Heart left ventricle (tissue), 16 donors: Measurements from ENCODE around the gene CCDC24. TPM values are rescaled to one million over a fixed set of nuclear protein-coding genes. Genes with fewer than 3 reads are reported as not detected.

Experiments
- ATAC-seq, 4 donors: fragments of 200-7000 bp; cut with Tn5 transposase; one replicate each; pipeline ENCODE4 v1.9.1; 2020 to 2022; ENCODE audit warnings: moderate library complexity in 4 of 4, mild to moderate bottlenecking in 3 of 4, moderate number of reproducible peaks in 1 of 4
- DNase-seq, 5 donors: peaks; one replicate each; pipeline ENCODE4 v3.0.0-alpha.2; 2020
- H3K27ac ChIP-seq, 12 donors: fragments of 200-600 bp; sonication (generic) in 4 of 12; one replicate each; pipeline versions ENCODE4 v1.5.0 to v1.8.0; 2016 to 2022; ENCODE audit warnings: mild to moderate bottlenecking in 2 of 12
- H3K27me3 ChIP-seq, 9 donors: fragments of 200-600 bp; sonication (generic) in 2 of 9; one replicate each; pipeline versions ENCODE4 v1.5.1 to v1.8.0; 2016 to 2022; ENCODE audit warnings: mild to moderate bottlenecking in 3 of 9
- H3K36me3 ChIP-seq, 9 donors: fragments of 200-600 bp; sonication (generic) in 2 of 9; one replicate each; pipeline versions ENCODE4 v1.5.0 to v1.8.0; 2018 to 2022; ENCODE audit warnings: mild to moderate bottlenecking in 2 of 9
- H3K4me1 ChIP-seq, 12 donors: fragments of 200-600 bp; sonication (generic) in 4 of 12; one replicate each; pipeline versions ENCODE4 v1.5.0 to v1.8.0; 2016 to 2022; ENCODE audit warnings: mild to moderate bottlenecking in 3 of 12
- H3K4me3 ChIP-seq, 12 donors: fragments of 200-600 bp; sonication (generic) in 4 of 12; one replicate each; pipeline versions ENCODE4 v1.5.0 to v1.8.0; 2017 to 2022; ENCODE audit warnings: mild to moderate bottlenecking in 9 of 12, moderate library complexity in 4 of 12
- H3K9me3 ChIP-seq, 12 donors: fragments of 200-600 bp; sonication (generic) in 4 of 12; one replicate each; pipeline versions ENCODE4 v1.5.0 to v1.8.0; 2016 to 2022; ENCODE audit warnings: mild to moderate bottlenecking in 1 of 12
- CTCF ChIP-seq, 12 donors: fragments of 200-600 bp; sonication (generic) in 4 of 12; IDR thresholded peaks; one replicate each; pipeline versions ENCODE4 v1.5.0 to v1.8.0; 2018 to 2022; ENCODE audit warnings: antibody characterized with exemption in 12 of 12, mild to moderate bottlenecking in 5 of 12
- POLR2A ChIP-seq, 2 donors: fragments of 450-650 bp; IDR thresholded peaks; one replicate each; pipeline ENCODE4 v1.6.1; 2017; ENCODE audit warnings: antibody characterized with exemption in 2 of 2, mild to moderate bottlenecking in 2 of 2, moderate library complexity in 2 of 2
- WGBS, 4 donors: extraction: QIAGEN DNeasy Blood & Tissue Kit in 2 of 4; methylation state at CpG; one replicate each; pipeline versions ENCODE4 v1.1.5 to v1.1.7; 2013 to 2018; 5-methylcytosine and 5-hydroxymethylcytosine counted together
- intact Hi-C, 10 donors: fragments of 100-400 bp; cut with DNase I; formaldehyde crosslinking; loops; one replicate each; pipeline versions ENCODE4 v1.11.1 to v1.14.2; 2022
- polyA plus RNA-seq, 2 donors: library from polyadenylated mRNA; stranded (reverse); fragments of 200-250 nt; gene quantifications; one replicate each; pipeline ENCODE4 v1.2.3, GENCODE V29; 2013
- total RNA-seq, 9 donors: library from RNA; depleted of rRNA in 2 of 9; stranded (reverse); fragments of >200 nt in 2 of 9; fragmentation: NEBNext Ultra II Directional in 3 of 9; extraction: Animal tissue kit (Norgen Biotek cat#: 25700) in 3 of 9; gene quantifications; one replicate each; pipeline versions ENCODE4 v1.1.0 to v1.2.4, GENCODE V29; 2016 to 2023
- donor health status: ischemic (EF 13 %, LVEDD 7.1; RV severe dilation, severe dysfunction).
- donor health status: healthy with polysubstance abuse.
- donor health status: DM: no; HTN: yes; CAD: no.
- donor health status: DM: no; HTN: no; CAD: no.
- donor health status: ischemic (EF 25% LVEDD 6.9; RV normal size, moderate dysfunction).
- donor health status: ischemic (EF 25% LVEDD 5.7; RV mildly dilated, moderate dysfunction).
- donor health status: healthy.
- donor health status: DM: yes; HTN: yes; CAD: no.
- donor health status: ischemic (EF 35%, LVEDD 5.7; RV mildly dilated, moderate dysfunction).
- donor health status: nonischemic (EF 11% LVEDD 7.7; RV severe dilation, severe dysfunction).
- donor health status: DM: yes; HTN: yes; CAD: no.
- donor health status: PGD.
- donor health status: ischemic (EF 29% LVEDD 5.4; RV normal size, mild dysfunction).
- donor health status: nonischemic (EF 23%, LVEDD 6.1; RV moderate dilation, normal function).

Gene CCDC24
- total and polyA plus RNA-seq, 11 donors, result 0.67 to 3.4 (median 1.2) TPM

DNA sequence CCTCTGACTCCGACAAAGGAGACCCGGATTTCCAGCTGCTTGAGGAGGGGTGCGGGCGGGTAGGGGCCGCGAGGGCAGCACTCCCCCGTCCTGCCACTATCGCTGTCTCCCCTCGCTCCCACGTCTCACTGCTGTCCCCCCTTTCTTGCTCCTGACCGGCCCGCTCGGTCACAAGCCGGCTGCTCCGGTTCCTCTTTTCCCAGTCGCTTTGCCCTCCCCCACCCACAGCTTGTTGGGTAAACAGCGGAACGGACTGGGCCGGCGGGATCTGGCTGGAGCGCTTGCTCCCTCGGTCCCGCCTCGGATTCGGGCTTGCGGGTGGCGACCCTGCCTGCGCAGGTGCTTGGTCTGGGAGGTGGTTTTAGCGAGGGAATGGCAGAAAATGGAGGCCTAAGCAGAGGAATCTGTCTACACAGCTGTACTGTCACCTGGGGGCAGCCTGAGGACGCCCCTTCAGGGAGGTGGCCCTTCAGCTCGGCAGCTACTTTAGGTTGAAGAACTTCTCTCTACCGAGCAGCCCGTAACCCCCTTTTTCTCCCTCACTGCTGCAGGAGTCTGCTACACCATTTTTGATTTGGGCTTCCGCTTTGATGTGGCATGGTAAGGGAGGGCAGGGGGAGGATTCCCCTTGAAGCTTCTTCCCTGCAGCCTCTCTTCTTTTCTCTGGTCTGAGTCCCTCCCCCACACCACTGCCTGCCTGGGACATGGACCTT, 16.0 kb upstream of the CCDC24 start:
- peaks cover 0 to 40% (median 27%) of the 10 kb centered on the region in 9 donors for H3K36me3 ChIP-seq
- H3K4me3 ChIP-seq, result peak overlapping the region; percentile 59 to 93 (median 89)
- intact Hi-C loops, result loop anchor here in 2 of 10 donors (2.0 kb wide), 1 partner anchor 29 kb away; the partner anchor contains the start of gene IPO13 (in 2 of the 2)
- no peak for TF ChIP-seq POLR2A (IDR thresholded peaks at IDR 0.05)
- no peak for TF ChIP-seq CTCF (IDR thresholded peaks at IDR 0.05)
- 2 to 3% (median 3%) methylated on average over 32 to 34 of the region's 34 CpGs for WGBS, 4 donors
- no peaks in the 10 kb centered on the region for H3K27me3 ChIP-seq
- no peaks in the 10 kb centered on the region for H3K9me3 ChIP-seq
- DNase-seq, result peak; percentile 65 to 80 (median 70)
- peaks cover 4 to 66% (median 51%) of the 10 kb centered on the region in 12 donors for H3K4me1 ChIP-seq
- peak overlapping the region; percentile 83 to 97 (median 92) for H3K27ac ChIP-seq
- peak in 3 of 4 donors; percentile 10 to 15 (median 10) for ATAC-seq

DNA sequence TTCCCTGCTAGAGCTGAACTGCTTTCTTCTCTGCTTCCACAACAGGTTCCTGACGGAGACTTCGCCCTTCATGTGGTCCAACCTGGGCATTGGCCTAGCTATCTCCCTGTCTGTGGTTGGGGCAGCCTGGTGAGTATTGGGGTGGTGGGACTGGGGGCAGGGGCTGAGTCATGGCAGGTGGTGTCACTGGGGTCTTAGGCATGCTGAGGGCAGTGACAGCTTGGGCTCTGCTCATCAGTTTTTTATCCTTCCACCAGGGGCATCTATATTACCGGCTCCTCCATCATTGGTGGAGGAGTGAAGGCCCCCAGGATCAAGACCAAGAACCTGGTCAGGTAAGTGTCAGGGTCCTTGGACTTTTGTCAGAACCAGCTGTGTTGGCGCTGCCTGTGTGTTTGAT, 15.4 kb upstream of the CCDC24 start:
- Histone ChIP-seq H3K27me3 (no peaks in the 10 kb centered on the region), H3K4me1 (peaks cover 3 to 61% (median 45%) of the 10 kb centered on the region in 12 donors), H3K36me3 (peaks cover 0 to 40% (median 27%) of the 10 kb centered on the region in 9 donors), H3K4me3 (peak overlapping the region in 11 of 12 donors; percentile 59 to 93 (median 89)), H3K27ac (peak overlapping the region in 1 of 12 donors; percentile 93), H3K9me3 (no peaks in the 10 kb centered on the region)
- DNase-seq (peak in 1 of 5 donors; percentile 17), ATAC-seq (no peak)
- TF ChIP-seq POLR2A (IDR thresholded peaks at IDR 0.05), result no peak
- no peak for TF ChIP-seq CTCF (IDR thresholded peaks at IDR 0.05)
- intact Hi-C loops, result no loop called here
- WGBS, 4 donors, result 82 to 90% (median 85%) methylated on average over 4 of the region's 4 CpGs

DNA sequence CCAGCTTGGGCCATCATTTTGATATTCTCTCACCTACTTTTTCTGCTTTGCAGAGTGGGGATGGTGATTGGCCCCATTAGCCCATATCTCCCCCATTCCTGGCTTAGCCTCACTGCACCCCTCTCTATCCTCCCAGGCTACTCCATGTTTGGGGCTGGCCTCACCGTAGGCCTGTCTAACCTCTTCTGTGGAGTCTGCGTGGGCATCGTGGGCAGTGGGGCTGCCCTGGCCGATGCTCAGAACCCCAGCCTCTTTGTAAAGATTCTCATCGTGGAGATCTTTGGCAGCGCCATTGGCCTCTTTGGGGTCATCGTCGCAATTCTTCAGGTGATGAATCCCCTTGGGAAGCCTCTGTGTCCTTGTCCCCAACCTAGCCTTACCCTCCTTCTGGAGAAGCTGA, 14.5 kb upstream of the CCDC24 start:
- no peaks in the 10 kb centered on the region for H3K27me3 ChIP-seq
- no peaks in the 10 kb centered on the region for H3K9me3 ChIP-seq
- TF ChIP-seq POLR2A (IDR thresholded peaks at IDR 0.05), result no peak
- TF ChIP-seq CTCF (IDR thresholded peaks at IDR 0.05), result no peak
- H3K27ac ChIP-seq, result no peak overlapping the region
- intact Hi-C loops, result no loop called here
- WGBS, 4 donors, result 92 to 95% (median 93%) methylated on average over 8 of the region's 8 CpGs
- DNase-seq, result no peak
- H3K4me1 ChIP-seq, result peaks cover 3 to 59% (median 44%) of the 10 kb centered on the region in 12 donors
- ATAC-seq, result no peak
- no peak overlapping the region for H3K4me3 ChIP-seq
- peaks cover 0 to 37% (median 27%) of the 10 kb centered on the region in 9 donors for H3K36me3 ChIP-seq

DNA sequence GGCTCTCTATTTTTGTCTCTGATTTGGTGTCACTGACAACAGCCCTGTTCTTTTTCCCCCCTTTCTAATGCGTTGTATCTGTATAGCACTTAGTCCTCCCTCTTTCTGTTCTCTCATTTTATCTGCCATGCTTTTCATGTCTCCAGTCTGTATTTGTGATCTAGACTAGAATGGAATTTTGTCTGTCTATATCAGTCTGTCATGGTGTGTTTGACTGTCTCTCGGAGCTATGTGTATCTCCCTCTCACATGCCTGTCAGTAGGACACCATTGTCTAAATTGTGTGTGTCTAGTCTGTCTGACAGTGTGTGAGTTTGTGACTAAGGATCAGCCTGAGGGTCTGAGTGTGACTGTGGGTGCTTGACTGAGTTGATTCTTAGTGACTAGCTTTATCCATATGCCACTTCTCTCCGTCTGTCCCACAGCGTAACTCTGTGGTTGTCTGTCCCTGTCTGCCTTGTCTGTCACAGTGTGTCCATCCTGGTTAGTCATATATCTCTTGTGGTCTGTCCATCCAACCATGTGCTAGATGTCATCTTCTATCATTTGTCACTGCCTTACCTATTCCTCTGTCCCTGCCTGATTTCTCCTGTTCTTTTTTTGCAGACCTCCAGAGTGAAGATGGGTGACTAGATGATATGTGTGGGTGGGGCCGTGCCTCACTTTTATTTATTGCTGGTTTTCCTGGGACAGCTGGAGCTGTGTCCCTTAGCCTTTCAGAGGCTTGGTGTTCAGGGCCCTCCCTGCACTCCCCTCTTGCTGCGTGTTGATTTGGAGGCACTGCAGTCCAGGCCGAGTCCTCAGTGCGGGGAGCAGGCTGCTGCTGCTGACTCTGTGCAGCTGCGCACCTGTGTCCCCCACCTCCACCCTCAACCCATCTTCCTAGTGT, 13.8 kb upstream of the CCDC24 start:
- no peaks in the 10 kb centered on the region for H3K27me3 ChIP-seq
- no peak for TF ChIP-seq POLR2A (IDR thresholded peaks at IDR 0.05)
- TF ChIP-seq CTCF (IDR thresholded peaks at IDR 0.05), result no peak
- no peak overlapping the region for H3K27ac ChIP-seq

More for the DNA sequence above, 13.8 kb upstream of the CCDC24 start:
- intact Hi-C loops, result no loop called here
- peaks cover 3 to 59% (median 44%) of the 10 kb centered on the region in 12 donors for H3K4me1 ChIP-seq
- H3K36me3 ChIP-seq, result peaks cover 0 to 30% (median 22%) of the 10 kb centered on the region in 9 donors
- H3K4me3 ChIP-seq, result peak overlapping the region in 2 of 12 donors; percentile 4 to 69
- DNase-seq (no peak), ATAC-seq (no peak)
- no peaks in the 10 kb centered on the region for H3K9me3 ChIP-seq
- 79 to 92% (median 85%) methylated on average over 9 of the region's 9 CpGs for WGBS, 4 donors
